Stimulated activated CD4-positive, alpha-beta T cell treated with anti-CD3 and anti-CD28 coated beads, Interleukin-1b, Interleukin-23, amount 100 ng/mL, for 24 hours (primary cell): ENCODE data around the gene AZIN2.
"Not testable (repeated sequence)": the region's sequence is repeated elsewhere in the genome, so short reads cannot be mapped to it uniquely, and the experiment has no call there.

Experiments
- DNase-seq, 4 experiments: peaks; one replicate each; pipeline ENCODE4 v3.0.0-alpha.2; 2020; ENCODE audit warnings: low read depth in 4 of 4, low spot score in 1 of 4

AZIN2 gene

DNA sequence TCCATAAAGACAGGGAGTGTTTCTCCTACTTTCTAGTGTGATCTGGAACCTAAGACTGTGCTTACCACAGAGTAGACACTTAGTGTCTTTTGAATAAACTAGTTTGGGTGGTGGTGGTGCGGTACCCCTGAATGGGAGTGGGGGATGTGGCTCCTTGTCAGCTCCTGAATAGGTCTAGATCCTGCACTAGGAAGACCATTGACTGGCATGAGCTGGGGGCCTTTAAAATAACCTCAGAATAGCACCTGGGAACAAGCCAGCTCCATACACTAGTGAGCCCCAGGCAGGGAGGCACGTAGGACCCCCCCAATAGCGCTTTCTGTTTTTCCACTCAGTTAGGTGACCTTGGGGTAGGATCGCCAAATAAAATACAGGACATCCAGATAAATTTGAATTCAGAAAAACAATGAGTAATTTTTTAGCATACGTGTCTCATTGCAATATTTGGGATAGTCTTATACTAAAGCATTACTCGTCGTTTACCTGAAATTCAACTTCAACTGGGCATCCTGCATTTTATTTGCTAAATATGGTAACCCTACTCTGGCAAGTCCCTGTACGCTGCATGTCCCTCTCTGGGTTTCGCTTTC, 45.6 kb downstream of the AZIN2 start:
- DNase-seq: no peak

GRCh38 chr1:33127001-33127823, 46.3 kb downstream of the AZIN2 start:
- peak; percentile 93 to 99 (median 98) for DNase-seq

DNA sequence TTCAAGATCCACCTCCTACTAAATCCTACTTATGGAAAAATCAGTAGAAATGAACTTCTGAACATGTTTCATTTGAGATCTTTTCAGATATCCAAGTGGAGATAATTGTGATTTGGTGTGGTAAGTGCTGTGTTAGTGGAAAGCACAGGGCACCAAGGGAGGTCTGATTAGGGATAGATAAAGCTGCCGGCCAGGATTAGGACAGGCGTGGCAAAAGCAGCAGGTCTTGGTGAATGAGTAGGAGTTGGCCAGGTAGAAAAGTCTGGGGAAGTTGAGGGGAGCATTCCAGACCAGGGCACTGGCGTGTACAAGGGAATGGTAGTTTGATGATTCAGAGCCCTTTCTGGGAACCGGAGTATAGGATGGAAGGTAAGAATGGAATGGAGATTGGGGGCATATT, 47.8 kb downstream of the AZIN2 start:
- no peak for DNase-seq

DNA sequence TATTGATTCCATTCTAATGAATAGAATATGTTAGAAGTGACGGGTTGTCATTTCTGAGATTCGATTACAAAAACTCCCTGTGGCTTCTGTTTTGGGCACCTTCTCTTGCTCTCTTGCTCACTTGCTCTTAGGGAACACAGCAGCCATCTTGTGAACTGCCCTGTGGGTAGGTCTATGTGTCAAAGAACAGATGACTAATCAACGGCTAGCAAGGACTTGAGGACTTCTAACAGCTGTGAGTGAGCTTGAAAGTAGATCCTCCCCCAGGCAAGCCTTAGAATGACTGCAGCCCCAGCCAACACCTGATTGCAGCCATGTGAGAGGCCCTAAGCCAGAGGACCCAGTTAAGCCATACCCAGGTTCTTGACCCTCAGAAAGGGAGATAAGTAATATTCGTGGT, 49.3 kb downstream of the AZIN2 start:
- DNase-seq: no peak

DNA sequence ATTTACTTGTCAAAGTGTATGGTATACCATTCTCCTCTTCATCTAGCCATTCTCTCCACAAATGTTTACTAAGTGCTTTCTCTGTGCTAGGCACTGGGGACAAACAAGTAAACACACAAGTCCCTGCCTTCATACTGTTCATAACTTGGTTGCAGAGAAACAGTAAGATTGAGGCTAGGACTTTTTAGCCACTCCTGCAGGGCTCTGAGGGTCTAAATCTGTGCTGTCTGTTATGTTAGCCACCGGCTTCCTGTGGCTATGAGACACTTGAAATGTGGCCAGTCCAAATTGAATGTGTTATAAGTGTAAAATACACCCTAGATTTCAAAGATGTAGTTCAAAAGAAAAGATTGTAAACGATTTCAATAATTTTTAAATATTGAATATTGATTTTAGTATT, 50.2 kb downstream of the AZIN2 start:
- DNase-seq: no peak

GRCh38 chr1:33132549-33132948, 51.6 kb downstream of the AZIN2 start:
- DNase-seq: no peak

GRCh38 chr1:33133478-33134105, 52.6 kb downstream of the AZIN2 start:
- no peak for DNase-seq

GRCh38 chr1:33136041-33136440, 55.1 kb downstream of the AZIN2 start:
- not testable (repeated sequence) for DNase-seq

DNA sequence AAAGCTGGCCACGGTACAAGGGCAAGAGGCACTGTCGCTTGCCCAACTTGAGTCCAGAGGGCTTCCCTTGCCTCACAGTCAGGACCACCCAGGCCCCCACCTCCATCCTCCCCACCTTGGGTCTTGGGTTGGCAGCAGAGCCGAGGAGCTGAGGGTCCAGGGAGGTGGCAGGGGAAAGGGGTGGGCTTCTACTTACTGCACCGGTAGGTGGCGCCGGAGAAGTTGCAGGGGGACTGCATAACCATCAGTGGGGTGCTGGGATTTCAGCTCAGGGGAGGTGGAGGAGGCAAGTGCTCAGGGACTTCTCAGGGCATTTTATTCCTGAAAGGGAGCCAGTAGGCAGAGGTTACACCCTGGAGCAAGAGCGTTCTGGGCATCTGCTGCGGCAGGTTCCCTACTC, 56.8 kb downstream of the AZIN2 start:
- peak in 2 of 4 experiments; percentile 9 to 18 for DNase-seq

DNA sequence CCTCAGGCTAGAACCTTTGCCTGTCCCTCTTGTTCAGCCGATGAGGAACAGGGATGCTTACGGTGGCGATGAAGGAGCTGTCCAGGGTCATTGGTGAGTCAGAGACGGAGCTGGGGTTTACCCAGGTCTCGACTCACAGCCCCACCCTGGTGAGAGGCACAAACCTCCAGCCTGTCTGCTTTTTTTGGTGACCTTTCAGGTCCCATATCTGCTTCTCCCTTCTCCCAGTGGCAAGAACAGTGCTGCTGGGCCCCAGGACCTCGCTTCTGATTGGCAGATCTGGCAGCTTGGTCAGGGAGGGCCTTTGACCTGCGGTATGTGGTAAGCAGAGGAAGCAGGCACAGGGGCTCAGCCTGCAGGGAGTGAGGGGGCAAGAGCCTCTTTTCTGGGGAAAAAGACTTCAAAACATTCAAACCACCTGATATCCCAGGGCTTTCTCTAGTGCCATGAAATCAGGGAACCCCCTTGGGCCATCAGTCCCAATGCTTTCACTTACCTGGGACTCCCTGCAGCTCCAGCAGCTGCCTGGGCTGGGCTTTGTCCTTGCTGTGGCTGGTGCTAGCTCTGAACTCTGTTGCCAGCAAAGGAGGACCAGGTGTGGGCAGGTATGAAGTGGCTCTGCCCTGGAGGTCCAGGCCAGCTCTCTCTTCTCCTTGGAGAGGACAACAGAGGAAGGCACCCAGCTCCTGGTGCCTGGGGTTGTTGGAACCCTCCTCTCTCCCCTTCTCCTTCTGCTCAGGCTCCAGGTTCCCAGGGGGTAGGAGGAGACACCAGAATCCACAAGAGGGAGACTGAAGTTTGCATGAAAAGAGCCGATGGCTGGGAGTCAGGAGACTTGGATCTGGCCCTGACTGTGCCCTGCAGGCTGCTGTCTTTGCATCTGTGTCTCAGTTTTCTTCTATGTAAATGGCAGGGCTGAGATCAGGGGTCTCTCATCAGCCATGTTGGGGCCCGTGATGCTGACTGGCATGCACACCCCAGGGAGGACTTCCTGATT, 59.5 kb downstream of the AZIN2 start:
- no peak for DNase-seq

- DNase-seq: no peak
These were observed 60.3 kb downstream of the AZIN2 start for GRCh38 chr1:33141216-33141615.

- no peak for DNase-seq
These were observed 60.8 kb downstream of the AZIN2 start for GRCh38 chr1:33141781-33142180.

- DNase-seq: no peak
These were observed 61.6 kb downstream of the AZIN2 start for GRCh38 chr1:33142483-33143064.

- DNase-seq: no peak
These were observed 62.2 kb downstream of the AZIN2 start for GRCh38 chr1:33143176-33143575.

GRCh38 chr1:33143698-33144097, 62.7 kb downstream of the AZIN2 start:
- DNase-seq: no peak

GRCh38 chr1:33146003-33146402, 65.0 kb downstream of the AZIN2 start:
- no peak for DNase-seq

- no peak for DNase-seq
These were observed 66.5 kb downstream of the AZIN2 start for GRCh38 chr1:33147275-33147996.

- DNase-seq: no peak
These were observed 67.0 kb downstream of the AZIN2 start for GRCh38 chr1:33147997-33148314.

- no peak for DNase-seq
These were observed 67.7 kb downstream of the AZIN2 start for GRCh38 chr1:33148615-33149014.

DNA sequence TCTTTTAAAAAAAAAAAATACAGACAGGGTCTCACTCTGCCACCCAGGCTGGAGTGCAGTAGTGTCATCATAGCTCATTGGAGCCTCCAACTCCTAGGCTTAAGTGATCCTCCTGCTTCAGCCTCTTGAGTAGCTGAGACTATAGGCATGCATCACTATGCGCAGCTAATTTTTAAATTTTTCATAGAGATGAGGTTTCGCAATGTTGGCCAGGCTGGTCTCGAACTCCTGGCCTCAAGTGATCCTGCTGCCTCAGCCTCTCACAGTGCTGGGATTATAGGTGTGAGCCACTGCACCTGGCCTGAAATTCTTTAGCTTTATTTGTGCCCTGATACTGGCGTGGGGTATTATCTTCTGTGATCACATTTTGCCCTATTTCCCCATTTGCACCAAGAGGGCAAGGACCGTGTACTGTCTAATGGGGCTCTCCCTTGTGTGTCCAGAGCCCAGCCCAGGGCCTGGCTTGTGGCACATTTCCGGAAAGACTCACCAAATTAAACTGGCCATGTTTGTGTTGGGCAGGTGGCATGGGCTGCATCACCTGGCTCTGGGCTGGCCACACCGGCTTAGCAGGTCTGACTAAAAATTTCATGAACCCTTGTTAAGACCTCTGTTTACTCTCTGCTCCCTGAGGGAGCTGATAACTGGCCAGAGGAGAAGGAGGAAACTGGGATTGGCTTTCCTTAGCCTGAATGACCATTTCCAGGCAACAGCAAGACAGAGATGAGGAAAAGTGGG, 68.7 kb downstream of the AZIN2 start:
- no peak for DNase-seq
